HG03460 (cell line): Measurements from ENCODE around the gene C6orf89.
"Not testable (repeated sequence)": the region's sequence is repeated elsewhere in the genome, so short reads cannot be mapped to it uniquely, and the experiment has no call there.

ENCODE experiments used
- ATAC-seq: cut with Tn5 transposase; IDR thresholded peaks from one replicate; pipeline ENCODE4 v1.9.1; 2021; ENCODE audit not compliant: unreplicated experiment

C6orf89 gene

DNA sequence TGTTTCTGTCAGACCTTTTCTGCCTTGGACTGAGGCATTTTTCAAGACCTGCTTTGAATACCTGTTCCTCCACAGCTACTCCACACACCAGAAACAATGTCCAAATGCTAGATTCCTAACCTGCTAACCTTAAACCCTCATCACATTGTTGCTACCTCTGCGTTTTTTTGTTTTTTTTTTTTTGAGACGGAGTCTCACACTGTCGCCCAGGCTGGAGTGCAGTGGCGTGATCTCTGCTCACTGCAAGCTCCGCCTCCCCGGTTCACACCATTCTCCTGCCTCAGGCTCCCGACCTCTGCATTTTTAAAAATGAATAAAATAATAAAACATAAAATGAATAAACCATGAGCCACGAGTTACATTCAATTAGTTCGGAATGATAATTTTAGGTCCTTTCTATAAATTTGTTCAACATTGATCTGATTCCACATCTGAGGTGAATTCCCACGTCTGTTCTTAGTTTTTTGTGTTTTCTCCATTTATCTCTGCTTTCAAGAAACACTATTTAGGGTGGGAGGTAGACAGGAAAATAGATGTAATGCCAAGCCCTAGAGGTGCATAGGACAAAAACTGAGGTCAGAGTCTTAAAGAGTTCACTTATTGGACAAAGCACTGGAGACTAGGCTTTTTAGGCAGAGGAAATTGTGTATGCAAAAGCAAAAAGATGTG is 1.3 kb downstream of the C6orf89 start:
- ATAC-seq: no peak

DNA sequence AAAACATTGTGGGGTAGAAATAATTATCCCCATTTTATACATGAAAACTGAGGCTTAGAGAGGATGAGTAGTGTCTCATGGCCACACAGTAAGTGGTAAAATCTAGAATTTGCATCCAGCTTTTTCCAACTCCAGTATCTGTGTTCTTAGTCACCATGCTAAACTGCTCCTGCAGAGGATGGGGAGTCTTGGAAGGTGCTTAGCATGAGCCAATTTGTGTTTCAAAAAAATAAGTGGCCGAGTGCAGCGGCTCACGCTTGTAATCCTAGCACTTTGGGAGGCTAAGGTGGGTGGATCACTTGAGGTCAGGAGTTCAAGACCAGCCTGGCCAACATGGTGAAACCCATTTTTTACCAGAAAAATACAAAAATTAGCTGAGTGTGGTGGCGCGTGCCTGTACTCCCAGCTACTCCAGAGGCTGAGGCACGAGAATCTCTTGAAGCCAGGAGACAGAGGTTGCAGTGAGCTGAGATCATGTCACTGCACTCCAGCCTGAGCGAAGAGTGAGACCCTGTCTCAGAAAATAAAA is 2.4 kb downstream of the C6orf89 start:
- no peak for ATAC-seq

GRCh38 chr6:36888654-36889481 is 3.1 kb downstream of the C6orf89 start:
- no peak for ATAC-seq

DNA sequence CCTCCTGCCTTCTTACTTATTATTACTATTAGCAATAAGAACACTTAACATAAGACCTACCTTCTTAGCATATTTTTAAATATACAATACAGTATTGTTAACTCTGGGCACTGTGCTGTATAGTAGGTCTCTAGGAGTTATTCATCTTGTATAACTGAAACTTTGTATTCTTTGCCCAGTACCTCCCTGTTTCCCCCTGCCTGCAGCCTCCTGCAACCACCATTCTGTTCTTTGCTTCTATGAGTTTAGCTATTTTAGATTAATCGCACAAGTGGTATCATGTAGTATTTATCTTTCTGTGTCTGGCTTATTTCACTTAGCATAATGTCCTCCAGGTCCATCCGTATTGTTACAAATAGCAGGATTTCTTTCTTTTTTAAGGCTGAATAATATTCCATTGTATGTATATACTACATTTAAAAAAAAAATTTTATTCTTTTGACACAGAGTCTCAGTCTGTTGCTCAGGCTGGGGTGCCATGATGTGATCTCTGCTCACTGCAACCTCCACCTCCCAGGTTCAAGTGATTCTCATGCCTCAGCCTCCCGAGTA is 4.4 kb downstream of the C6orf89 start:
- ATAC-seq: no peak

DNA sequence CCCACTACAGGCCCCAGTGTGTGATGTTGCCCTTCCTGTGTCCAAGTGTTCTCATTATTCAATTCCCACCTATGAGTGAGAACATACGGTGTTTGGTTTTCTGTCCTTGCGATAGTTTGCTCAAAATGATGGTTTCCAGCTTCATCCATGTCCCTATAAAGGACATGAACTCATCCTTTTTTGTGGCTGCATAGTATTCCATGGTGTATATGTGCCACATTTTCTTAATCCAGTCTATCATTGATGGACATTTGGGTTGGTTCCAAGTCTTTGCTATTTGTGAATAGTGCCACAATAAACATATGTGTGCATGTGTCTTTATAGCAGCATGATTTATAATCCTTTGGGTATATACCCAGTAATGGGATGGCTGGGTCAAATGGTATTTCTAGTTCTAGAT is 5.4 kb downstream of the C6orf89 start:
- ATAC-seq: not testable (repeated sequence)

DNA sequence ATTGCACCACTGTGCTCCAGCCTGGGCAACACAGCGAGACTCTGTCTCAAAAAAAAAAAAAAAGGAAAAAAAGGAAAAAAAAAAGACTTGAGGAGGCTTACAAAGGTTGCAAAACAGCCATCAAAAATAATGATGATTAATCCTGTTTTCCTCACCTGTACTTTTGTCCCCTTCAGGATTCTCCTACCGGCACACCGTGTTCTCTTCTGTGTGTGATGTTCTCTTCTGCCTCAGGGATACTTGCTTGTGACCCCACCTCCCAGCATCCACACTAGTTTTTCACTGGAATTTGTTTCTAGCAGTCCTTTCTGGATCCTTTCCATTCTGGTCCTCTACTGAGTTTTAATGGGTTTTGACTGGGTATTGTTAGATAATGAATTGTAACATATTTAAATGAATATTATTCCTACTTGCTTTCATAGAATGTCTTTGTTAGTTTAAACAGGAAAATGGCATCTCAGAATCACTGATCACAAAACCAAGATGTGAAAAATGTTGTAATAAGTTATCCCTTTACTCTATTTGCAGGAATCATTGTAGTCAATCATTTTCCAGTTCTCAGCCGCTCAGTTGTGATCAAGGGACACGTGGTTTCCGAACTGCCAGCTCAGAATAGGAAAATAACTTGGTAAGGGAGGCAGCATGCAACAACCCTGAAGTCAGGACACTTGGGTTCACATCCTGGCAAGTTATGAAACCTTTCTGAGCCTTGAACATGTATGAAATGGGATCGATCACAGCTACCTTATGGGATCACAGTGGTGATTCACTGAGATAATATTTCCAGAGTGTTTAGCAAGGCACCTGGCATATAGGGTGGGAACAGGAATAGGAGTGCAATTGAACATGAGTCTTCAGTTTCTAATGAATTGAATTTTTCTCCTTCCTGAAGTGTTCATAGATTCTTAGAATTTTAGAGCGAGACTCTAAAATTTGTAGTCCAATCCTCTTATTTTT is 8.5 kb downstream of the C6orf89 start:
- ATAC-seq: no peak

- ATAC-seq: no peak
Observed at GRCh38 chr6:36897609-36898008, 11.9 kb downstream of the C6orf89 start.

- ATAC-seq: no peak
Observed at GRCh38 chr6:36904114-36904513, 18.4 kb downstream of the C6orf89 start.

- ATAC-seq: no peak
Observed at GRCh38 chr6:36904851-36905393, 19.2 kb downstream of the C6orf89 start.

- ATAC-seq: no peak
Observed at GRCh38 chr6:36906539-36907325, 21.0 kb downstream of the C6orf89 start.

DNA sequence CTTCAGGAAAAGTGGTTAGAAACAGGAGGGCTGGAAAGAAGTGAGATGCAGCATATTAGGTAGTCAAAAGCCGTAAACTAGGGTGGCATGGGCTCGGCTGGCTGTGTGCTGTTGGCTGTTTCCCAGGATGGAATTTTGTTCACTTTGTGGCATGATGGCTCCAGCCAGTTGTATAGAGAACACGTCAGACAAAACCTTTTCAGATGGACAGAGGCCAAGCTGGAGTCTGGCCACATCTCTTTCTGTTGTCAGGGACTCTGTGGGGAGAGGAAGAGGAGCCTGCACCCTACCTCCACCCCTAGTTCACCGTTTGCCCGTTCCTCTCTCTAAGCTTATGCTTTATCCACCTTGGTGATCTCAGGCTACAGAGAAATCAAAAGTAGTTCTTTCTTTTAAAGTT is 22.0 kb downstream of the C6orf89 start:
- no peak for ATAC-seq

DNA sequence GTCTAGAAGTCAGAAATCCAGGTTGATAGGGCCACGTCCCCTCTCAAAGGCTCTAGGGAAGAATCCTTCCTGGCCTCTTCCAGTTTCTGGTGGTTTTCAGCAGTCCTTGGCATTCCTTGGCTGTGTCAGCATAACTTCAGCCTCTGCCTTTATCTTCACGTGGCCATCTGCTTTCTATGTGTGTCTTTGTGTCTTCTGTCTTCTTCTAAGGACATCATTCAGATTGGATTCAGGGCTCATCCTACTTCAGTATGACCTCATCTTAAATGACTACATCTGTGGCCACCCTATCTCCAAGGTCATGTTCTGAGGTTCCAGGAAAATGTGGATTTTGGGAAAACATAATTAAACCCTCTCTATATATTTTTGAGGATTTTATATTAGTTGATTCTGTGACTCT is 23.0 kb downstream of the C6orf89 start:
- ATAC-seq: no peak

GRCh38 chr6:36912030-36912454 is 26.3 kb downstream of the C6orf89 start:
- peak; percentile 28 for ATAC-seq

DNA sequence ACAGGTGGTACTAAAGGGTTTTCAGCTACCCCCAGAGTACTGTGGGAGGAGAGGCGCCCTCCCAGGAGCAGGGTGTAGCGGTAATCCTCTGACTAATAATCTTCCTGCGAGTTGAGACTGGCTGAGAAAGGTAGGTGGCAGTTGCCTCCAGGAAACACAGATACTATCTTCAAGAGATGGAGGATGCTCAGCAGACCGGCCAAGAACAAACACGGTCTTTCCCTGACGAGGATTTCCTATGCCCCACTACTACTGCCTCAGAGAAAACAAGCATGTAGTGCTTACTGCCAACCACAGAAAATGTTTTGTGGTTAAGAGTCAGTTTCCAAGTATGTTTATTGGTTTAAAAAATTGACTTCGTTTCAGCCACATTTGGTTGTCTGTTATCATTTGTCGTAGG is 26.8 kb downstream of the C6orf89 start:
- peak; percentile 92 for ATAC-seq

- no peak for ATAC-seq
Observed at GRCh38 chr6:36913082-36913481, 27.3 kb downstream of the C6orf89 start.

DNA sequence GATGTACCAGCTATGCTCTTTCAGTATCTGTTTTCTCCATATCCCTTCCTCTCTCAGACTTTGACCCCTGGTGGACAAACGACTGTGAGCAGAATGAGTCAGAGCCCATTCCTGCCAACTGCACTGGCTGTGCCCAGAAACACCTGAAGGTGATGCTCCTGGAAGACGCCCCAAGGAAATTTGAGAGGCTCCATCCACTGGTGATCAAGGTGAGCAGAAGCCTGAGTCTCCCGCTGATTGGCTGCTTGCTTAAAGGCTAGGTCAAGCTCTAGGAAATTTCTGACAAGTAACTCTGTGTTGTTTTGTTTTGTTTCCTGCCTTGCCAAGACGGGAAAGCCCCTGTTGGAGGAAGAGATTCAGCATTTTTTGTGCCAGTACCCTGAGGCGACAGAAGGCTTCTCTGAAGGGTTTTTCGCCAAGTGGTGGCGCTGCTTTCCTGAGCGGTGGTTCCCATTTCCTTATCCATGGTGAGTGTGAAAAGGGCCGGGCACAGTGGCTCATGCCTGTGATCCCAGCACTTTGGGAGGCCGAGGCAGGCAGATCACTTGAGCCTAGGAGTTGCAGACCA is 28.6 kb downstream of the C6orf89 start:
- ATAC-seq: no peak

- no peak for ATAC-seq
Observed at GRCh38 chr6:36915599-36915998, 29.8 kb downstream of the C6orf89 start.

- no peak for ATAC-seq
Observed at GRCh38 chr6:36916126-36916525, 30.4 kb downstream of the C6orf89 start.

GRCh38 chr6:36917541-36918193 is 31.9 kb downstream of the C6orf89 start:
- ATAC-seq: no peak
